HG02623 (cell line): ENCODE data around the gene LTB4R.
A peak's percentile ranks its signal among the peaks of the same experiment; 100 is the strongest.

Experiments
- ATAC-seq: cut with Tn5 transposase; IDR thresholded peaks from one replicate; pipeline ENCODE4 v1.9.1; 2021; ENCODE audit warnings: moderate library complexity; ENCODE audit not compliant: unreplicated experiment

LTB4R gene

DNA sequence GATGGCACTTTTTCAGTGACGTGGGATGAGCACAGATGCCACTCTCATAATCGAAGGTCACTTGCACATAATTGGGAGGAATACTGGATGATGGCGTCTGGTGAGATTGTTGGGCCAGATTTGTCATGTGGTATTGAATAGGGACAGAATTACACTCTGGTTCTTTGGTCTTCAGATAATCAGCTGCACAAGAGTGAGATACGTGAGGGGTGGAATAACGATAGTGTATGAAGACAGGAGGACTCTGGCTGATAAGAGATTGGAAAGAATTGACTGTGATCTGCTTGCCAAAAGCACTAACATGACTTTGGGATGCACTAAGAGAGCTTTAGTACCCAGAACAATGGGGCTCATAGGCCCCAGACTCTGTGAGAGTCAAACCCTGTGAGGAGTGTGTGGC, 32.9 kb upstream of the LTB4R start:
- ATAC-seq: no peak

DNA sequence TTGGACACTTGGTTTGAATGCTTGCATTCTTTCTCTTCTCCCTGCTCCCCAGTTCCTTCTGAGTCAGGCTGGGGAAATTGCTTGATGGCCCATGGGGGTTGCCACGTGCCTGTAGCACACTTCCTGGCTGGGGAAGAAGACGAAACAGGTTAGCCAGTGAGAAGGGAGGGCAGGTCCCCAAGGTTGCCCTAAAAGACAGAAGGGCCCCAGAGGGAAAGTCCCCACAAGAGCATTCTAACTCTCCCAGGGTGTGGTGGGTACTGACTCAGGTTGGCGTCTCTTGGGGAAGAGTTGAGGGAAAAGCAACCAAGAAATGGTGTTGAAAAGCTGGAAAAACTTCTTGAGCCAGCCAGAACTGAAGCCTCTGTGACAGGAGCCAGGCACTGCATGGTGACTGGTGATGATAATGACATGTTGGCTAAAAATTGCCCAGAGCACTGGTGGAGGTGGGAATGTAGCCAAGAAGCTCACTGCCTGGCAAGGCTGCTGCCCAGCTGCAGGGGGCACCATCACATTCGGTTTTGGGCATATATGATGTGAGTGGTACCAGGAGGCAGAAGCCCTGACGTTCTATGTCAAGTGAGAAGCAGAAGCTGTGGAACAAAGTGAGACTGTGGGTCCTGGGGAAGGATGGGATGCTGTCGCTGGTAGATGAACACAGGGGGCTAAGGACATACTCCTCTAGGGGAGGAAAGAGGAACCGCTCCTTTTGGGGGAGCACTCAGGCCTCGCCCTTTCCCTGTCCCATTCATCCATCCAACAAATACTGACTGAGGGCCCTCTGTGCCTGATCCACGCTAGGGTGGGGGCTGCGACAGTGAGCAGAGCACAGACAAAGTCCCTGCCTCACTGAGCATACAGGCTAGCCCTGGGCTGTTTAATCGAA, 31.8 kb upstream of the LTB4R start:
- peak; percentile 62 for ATAC-seq

DNA sequence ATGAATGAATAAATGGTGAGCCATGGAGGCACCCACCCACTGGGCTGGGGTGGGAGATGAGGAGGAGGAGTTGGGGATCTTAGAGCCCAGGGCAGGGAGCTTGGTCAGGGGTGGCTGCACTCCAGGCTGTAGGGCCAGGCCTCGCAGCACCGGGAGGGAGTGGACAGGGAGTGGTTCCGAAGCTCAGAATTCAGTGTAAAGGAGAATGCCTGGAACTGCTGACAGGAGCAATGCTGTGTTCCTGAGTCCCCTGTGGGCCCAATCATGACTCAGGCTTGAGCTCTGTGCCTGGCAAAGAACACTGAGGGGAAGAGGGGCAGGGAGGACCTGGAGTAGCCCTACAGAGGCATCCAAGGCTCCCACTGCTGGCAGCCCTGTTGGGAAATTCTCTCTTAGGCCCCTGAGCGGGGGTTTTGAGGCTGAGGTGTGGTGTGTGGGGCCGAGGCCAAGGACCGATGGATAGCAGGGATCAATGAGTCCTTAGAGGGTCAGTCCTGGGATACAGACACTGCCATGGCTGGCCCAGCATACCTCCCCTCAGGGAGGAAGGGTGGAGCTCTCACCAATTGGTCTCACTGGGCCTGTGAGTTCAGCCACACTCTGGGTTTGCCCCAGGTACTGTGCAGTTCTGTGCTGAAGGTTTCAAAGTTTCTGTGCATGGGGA, 30.4 kb upstream of the LTB4R start:
- ATAC-seq: no peak

DNA sequence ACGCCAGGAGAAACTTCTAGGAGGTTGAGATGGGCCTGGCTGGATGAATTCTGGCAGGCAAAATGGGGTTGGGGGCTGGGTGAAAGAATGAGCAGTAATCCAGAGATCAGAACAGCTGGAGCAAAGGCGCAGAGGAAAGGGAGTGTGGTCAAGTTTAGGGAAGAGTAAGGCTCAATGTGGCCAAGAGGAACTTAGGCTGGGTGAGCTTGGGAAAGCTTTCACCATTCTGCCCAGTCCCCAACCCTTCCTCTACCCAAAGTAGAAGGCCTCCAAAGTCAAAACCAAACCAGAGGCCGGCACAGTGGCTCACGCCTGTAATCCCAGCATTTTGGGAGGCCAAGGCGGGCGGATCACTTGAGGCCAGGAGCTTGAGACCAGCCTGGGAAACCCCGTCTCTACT, 29.7 kb upstream of the LTB4R start:
- ATAC-seq: no peak

DNA sequence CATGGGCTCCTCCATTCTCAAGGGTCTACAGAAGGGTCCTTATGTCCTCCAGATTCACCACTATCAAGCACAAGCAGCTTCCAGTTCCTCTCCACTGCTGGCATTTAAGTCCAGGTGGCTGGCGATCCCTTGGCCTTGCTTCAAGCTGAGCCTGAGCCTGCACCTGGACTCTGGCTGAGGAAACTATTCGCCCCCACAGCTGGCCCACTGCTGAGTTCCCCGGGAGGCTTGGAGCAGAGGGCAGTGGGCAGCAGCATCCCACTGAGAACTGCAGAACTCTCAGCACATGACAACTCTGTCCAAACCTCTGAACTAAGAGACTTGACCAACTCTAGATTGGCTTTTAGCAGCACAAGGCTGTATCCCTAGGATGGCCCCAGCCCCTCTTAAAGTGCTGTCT, 28.6 kb upstream of the LTB4R start:
- ATAC-seq: no peak

DNA sequence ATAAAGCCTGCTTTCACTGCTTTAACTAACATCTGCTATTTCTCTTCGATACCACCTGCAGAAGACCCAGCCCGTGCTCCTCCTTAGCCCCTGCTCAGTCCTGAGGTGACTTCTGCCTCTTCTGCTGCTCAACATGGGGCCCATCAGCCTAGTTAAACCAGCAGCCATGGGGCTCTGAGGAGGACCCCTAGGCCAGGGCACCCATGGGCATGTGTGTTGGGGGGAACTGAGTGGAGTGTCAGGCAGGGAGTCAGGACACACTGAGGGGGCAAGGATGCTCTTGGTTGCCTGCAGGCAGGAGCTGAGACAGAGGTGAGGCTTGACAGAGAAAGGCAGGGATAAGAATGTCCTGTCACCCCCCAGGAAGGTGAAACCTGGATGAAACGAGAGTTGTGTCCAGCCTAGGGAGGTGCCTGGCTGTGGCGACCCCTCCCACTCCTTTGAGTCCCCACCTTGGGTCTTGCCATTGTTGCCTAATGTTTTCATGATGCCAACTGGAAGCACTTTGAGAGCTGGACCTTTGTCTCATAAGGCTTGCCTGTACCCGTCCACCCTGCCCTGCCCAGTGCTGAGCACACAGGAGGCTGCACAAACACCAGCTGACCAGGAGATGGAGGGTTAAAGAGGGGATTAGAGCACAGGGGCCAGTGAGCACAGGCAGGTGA, 27.4 kb upstream of the LTB4R start:
- ATAC-seq: no peak

DNA sequence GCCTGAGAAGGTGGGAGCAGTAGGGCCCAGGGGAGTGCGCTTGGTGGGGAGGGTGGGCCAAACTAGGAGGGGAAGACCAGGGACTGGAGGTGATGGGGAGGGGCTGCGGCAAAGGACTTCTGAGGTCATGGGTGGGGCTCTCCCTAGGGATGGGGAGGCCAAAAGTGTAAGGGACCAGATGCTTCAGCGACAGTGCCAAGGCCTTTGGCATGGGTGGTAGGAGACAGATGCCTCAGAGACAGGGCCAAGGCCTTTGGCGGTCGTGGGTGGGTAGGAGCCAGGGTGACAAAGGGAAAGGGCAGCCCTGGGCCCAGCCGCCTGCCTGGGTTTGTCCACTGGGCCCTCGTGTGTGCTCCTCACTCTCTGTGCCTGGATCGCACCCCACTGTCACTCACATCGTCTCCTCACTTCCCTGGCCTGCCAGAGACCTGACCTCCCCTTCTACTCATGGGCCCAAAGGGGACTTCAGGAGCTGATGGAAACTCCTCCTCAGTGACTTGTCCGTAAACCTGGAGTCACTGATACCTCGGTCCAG, 26.7 kb upstream of the LTB4R start:
- no peak for ATAC-seq

DNA sequence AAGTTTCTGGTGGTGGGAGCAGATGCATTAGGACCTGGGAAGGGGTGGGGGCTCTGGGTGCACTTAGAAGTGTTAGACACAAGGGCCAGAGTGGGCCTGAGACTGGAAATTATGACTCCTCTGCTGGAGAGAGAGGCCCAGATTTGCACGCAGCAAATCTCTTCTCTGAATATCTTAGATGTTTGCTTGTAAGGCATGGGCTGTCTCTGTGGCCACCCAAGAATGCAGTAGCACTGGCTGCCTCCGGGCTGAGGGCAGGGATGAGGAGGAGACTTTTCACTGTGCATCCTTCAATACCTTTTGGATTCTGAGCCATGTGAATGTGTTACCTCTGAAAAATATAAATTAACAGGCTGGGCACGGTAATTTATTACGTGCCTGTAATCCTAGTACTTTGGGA, 26.0 kb upstream of the LTB4R start:
- ATAC-seq: no peak

DNA sequence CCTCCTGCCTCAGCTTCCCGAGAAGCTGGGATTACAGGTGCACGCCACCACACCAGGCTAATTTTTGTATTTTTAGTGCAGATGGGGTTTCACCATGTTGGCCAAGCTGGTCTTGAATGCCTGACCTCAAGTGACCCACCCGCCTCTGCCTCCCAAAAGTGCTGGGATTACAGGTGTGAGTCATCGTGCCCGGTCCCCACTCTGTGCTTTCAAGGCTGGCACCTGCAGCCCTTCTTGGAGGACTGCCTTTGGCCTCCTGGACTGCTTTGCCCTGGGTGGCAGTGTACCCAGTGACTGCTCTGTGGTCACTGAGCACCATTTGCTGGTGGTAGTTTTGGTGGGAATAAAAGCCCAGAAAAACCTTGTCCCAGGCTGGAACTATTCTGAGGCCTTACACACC, 24.3 kb upstream of the LTB4R start:
- no peak for ATAC-seq

DNA sequence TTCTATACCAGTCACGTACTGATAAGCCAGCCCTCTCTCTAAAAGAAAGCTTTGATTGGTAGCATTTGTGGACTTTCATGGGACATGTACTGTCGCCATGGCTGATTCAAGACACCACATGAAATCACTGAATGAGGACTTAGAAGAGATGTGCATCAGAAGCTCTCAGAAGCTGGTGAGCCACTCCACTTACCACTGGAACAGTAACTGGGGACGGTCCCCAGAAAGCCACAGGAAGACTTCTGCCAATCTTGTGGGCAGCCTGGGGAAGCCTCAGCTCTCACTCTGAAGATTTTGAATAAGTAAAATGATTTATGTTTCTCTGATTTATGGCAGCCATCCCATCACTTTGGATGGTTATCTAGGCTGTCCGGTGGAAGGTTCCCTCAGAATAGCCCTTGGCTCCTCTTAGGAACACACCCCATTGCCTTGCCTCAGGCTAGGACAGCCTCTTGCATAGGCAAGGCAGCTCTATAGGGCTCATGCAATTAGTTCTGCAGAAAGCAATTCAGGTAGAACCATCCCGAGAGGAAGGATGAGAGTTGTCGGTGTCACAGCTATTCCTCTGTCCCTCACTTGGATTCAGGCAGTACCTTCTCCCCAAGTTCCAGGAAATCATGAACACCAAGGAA, 21.5 kb upstream of the LTB4R start:
- ATAC-seq: no peak

DNA sequence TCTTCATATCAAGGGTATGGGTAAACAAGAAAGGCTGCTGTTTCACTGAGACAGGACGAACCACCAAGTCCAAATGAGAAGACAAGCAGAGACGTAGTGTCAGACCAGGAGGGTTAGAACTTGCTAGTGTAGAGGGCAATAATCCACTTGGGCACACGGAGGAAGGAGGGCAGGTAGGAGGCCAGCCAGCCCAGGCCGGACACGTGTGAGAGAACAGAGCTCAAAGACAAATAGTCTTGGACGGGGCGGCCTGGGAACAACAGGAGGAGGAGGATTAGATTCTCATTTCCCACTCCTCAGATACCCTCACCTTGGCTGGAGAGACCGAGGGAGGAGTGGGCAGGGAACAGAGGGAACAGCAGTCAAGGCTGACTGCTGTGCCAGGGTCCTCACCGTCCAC, 20.6 kb upstream of the LTB4R start:
- ATAC-seq: no peak

DNA sequence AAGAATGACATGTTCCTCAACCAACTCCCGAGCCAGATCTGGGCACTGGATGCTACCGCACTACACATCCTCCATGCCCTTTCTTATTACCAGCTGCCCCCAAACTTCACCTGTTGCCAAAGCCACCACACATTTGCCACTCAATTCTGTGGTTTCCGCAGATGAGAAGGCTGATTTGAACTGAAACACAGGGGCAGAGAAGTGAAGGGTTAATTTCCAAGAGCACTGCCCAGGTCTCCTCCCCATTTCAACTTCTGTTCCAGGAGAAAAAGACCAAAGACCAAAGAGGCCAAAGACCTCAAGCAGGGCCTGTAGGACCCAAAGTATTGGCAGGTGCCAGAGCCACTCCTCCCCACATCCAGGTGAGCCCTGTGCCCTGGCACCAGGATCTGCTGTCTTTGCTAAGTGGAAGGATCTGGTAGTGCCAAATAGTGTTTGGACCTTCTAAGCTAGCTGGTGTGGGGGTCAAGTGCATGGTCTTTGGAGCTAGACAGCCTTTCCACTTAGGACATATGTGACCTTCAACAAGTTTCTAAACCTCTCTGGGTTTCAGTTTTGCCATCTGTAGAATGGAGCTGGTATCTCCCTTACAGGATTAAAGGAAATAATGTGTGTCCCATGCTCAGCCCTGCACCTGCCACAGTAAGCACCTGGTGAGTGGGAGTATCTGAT, 19.7 kb upstream of the LTB4R start:
- ATAC-seq: no peak

DNA sequence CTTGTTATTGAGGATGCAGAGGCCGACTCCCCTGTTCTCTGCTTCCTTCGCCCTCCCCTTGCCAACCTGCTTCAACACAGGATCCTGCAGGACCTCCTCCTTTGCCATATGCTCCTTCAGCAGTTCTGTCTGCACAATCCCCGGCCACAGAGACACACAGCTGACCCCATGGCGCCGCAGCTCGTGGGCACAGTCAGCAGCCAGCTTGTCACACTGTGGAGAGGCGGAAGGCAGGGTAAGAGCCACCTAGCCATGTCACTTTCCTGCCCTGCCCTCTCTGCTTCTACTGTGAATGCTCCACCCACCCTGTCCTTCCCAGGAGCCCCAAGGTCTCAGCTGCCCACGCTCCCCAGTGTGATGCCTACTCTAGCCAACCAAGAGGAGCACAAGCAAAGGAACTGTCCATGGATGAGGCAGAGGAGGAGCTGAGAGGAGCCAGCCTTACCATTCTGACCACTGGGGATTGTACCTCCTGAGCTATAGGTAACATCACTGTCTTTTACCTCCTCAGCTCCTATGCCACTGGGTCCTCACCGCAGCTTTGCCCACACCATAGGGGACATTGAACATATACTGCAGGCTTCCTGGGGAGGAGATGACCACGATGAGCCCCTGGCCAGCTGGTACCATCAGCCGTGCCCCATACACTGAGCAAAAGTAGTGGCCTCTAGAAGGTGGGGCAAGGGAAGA, 19.0 kb upstream of the LTB4R start:
- no peak for ATAC-seq

DNA sequence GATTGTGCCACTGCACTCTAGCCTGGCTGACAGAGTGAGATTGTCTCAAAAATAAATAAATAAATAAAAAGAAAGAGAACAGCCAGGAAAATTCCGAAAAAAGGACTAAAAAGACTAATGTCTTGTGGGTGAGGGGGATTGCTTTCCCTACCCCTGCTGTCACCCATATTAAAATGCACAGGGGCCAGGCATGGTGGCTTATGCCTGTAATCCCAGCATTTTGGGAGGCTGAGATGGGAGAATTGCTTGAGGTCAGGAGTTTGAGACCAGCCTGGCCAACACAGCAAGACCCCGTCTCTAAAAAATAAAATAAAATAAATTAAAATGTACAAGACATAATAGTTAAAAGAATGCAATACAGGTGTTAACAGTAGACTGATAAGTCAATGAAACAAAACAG, 17.8 kb upstream of the LTB4R start:
- ATAC-seq: no peak

DNA sequence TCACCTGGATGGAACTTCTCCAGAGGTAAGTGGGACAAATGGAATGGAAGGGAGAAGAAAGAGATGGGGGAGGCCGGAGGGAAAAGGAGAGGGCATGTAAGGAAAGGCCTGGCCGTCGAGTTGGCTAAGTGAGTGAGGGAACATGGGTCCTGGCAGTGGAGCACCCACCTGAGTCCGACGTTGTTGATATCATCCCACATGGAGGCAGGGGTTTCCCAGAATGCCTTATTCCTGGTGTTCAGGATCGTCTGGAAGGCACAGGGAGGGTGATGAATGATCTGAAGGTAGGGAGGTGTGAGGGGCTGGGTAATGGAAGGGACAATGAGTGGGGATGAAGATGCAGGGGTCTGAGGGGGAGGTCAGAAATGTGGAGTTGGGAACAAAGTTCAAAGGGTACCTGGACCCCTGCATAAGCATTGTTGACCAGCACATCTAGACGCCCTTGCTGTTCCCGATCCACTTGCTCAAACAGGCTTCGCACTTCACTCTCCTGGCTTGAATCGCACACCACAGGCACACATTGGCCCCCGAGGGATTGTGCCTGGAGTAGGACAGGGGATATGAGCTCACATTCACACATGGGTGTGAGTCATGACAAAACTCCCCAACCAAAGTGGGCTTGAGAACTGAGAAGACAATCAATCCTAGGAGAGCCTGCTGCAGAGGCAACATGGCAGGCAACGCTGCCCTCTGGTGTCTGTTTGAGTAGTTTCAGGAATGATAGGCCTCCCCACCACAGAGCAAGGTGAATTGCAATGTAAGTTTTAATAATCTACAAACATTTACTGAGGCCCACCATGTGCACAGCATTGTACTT, 14.8 kb upstream of the LTB4R start:
- ATAC-seq: peak; percentile 43

DNA sequence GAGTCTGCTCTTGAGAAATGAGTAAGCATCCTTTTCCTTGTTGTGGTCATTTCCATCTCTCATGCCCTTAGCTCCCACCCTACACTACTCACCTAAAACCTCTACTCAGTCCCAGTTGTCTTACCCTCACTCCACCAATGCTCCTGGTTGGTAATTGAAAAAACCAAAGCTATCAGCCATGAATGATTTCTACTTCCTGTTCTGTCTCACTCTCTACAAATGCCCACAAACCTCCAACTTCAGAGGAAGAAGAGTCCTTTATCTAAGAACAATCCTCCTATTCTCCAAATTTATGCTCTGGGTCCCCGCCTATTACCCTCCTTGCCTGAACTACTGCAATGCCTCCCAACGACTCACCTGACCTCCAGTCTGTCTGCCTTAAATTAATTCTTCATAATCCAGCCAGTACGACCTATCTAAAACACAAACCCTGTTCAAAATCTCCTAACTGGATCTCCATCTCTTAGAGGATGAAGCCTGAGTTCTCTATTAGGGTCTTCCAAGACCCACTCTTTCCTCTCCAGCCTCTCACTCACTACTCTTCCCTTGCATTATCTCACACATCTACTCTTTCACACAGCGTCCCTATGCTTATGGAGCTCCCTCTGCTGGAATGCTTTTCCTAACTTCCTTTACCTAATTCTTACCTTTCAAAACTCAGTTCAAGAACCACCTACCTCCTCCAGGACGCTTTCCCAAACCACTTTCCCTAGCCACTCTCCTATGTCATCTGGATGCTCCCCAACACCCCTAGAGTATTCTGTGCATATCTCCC, 13.9 kb upstream of the LTB4R start:
- ATAC-seq: peak; percentile 10

DNA sequence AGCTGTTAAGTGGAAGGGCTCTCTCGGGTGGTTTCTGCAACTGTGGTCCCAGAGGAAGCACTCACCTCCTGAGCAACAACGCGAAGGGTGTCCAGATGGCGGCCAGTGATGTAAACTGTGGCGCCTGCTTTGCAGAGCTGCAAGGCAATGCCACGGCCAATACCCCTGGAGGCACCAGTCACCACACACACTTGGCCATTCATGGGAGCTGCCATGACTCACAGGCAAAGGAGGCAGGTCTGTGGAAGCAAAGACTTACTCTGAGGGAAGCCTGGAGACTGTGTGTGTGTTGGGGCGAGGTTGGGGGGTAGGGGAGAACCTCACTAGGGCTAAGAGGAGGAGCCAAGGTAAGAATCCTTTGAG, 12.4 kb upstream of the LTB4R start:
- ATAC-seq: no peak
